KG1 (cell line): ENCODE measurements around the gene SLC35G4.
"Not testable (repeated sequence)": the region's sequence is repeated elsewhere in the genome, so short reads cannot be mapped to it uniquely, and the experiment has no call there.

Experiments
- DNase-seq: peaks from one replicate; lab custom pipeline; 2025; lab: John Stamatoyannopoulos, UW

SLC35G4 gene

DNA sequence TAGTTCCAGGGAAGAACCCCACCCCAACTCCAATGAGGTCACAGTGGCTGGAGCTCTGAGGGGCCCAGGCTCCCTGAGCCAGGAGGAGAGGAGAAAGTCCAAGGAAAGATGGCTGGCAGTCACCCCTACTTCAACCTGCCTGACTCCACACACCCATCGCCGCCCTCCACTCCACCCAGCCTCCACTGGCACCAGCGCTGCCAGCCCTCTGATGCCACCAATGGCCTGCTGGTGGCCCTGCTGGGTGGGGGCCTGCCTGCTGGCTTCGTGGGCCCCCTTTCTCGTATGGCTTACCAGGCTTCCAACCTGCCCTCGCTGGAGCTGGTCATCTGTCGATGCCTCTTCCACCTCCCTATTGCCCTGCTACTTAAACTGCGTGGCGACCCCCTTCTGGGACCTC is at the start of gene SLC35G4:
Gene SLC35G4 (plus strand): TSS at position 109 of the 400 bp plus-strand sequence. CDS start 0 bp downstream, at position 109.
- DNase-seq, result not testable (repeated sequence)

- no peak for DNase-seq
These were observed 48.1 kb upstream of the SLC35G4 start for GRCh38 chr18:11561293-11561692.

DNA sequence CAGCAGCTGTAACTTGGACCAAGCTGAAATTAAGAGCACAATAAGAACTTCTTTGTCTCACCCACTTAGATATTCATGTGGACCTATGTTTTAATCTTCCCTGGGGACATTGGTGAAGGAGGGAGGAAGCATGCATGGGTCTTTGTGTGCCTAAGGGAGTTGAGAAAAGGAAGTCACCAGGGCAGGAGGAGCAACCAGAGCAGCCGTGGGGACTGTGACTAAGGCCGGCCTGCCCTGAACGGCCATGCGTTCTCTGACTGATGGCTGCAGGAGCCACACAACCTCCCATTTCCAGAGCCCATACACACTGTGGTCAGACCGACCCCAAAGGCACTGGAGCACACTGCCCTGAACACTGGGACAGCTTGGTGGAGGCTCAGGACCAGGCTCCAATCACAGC is 43.7 kb upstream of the SLC35G4 start:
- DNase-seq, result no peak

DNA sequence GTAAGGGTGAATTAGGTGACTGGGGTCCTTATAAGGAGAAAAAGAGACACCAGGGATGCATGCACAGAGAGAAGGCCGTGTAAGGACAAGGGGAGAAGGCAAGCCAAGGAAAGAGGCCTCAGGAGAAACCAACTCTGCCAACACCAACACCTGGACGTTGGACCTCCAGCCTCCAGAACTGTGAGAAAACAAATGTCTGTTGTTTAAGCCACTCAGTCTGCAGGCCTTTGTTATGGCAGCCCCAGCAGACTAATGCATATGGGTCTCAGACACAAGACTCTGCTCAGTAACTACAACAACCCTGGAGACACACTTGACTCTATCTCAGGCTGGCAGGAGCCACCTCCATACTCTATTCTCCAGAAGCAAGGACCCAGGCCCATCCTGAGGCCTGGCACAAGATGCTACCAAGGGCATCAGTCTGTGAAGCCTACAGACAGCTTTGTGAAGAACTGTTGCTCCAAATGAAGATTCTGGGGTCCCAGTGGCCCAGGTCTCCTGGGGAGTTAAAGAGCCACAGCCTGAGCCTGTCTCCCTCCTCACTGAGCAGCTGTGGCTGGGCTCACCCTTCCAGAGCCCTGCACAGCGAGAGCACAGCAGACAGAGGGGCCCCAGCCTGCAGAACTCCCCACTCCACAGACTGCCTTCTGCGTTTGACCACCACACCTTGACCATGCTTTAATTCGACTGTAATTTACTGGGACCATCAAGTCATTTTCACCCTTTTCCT is 43.0 kb upstream of the SLC35G4 start:
- DNase-seq, result no peak

- no peak for DNase-seq
These were observed 42.0 kb upstream of the SLC35G4 start for GRCh38 chr18:11567396-11567795.

DNA sequence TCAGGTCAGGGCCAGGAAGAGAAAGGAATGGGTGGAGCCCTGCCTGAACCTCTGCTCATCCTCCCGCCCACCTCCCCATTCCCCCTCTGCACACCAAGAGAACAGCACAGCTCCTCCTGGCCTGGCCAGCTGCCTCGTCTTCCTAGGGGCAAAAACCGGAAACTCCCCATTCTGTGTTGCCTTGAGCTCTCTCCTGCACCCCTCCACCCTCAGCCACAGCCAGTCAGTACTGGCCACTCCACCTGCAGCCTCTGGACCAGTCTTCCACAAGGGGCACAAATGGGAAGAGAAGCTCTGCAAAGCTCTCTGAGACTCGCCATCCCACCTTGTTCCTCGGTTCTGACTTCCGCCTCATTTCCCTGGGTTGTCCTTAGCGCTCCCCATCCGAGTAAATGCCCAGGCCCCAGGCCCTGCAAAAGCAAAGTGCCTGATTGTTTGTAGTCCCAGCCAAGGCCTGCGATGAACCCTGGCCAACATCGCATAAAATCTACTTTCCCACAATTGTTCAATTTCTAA is 39.3 kb upstream of the SLC35G4 start:
- DNase-seq, result no peak

- DNase-seq, result no peak
These were observed 38.5 kb upstream of the SLC35G4 start for GRCh38 chr18:11570769-11571412.

DNA sequence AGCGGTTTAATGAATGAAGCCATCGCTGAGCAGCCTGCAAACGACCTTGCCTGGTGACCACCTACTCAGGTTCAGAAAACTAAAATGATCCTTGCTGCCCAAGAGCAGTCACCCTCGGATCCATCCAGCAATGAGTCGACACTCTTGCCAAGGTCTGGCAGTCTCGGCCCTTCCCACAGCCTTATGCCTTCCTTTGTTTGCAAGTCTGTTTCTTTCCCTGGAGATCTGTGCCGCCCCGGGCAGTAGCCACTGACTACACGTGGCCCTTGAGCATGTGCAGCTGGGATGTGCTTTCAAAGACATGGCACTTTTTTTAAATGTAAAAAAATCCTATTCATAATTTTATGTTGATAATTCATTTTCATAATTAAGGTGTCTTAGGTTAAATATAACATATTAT is 37.2 kb upstream of the SLC35G4 start:
- DNase-seq, result no peak

DNA sequence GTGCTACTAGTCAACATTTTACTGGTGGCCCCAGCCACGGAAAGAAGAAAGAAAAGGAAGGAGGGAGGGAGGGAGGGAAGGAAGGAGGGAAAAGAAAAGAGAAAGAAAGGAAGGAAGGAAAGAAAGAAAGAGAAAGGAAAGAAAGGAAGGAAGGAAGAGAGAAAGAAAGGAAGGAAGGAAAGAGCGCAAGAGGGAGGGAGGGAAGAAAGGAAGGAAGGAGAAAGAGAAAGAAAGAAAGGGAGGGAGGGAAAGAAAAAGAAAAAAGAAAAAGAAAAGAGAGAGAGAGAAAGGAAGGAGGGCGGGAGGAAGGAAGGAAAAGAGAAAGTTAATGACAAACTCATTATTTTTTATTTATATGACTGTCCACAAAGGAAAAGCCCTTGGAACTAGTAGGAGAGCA is 34.9 kb upstream of the SLC35G4 start:
- no peak for DNase-seq

GRCh38 chr18:11577271-11578112 is 31.9 kb upstream of the SLC35G4 start:
- DNase-seq, result no peak

DNA sequence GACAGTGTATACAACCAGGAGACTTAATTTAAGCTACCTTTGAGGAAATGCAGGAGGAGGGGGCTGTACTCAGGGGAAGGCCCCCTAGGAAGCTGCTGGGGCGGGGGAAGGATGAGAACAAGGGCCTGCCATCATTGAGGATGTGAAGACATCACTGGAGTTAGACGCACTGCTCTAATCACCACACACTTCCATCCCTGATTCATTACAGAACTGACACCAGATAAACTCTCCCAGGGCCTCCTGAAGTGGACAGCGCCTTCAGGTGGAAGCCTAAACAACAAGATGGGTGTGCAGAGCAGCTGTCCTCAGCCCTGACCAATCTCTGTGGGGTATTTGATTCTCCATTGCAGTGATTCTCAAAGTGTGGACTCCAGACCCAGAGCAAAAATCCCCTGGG is 30.6 kb upstream of the SLC35G4 start:
- DNase-seq, result no peak

DNA sequence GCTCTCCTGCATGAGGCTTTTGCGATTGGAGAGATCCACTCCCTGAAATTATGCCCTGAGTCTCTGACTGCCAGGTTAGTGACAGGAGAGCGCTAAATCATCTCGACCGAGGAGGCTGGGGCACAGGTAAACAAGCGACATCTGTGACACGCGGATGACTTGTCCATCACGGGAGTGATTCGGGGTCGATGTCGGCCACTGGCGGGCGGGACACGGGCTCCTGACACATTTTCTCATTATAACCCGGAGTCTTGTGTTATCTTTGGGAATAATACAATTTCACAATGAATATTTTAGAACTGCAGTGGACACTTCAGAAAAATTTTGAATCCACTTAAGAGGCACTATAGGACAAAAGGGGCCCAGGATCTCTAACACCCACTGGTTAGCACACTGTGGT is 29.5 kb upstream of the SLC35G4 start:
- no peak for DNase-seq

GRCh38 chr18:11581286-11581685 is 28.1 kb upstream of the SLC35G4 start:
- DNase-seq, result no peak

GRCh38 chr18:11585596-11585995 is 23.8 kb upstream of the SLC35G4 start:
- DNase-seq, result no peak

DNA sequence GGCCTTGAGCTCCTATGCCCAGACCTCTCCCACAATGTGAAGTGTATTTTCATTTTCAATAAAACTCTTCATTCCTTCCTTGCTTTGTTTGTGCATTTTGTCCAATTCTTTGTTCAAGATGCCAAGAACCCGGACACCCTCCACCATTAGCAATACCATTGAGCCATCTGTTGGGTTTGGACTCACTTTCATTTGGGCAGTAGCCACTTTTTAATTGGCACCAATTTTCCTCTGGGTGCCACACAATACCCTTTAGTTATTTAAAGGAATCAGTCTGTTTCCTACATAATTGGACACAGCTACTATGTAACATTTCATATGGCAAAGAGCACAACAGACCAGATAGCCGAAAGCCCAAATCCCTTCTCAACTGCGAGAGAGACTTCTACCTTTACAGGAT is 22.5 kb upstream of the SLC35G4 start:
- DNase-seq, result no peak

- DNase-seq, result no peak
These were observed 22.0 kb upstream of the SLC35G4 start for GRCh38 chr18:11587432-11587831.

DNA sequence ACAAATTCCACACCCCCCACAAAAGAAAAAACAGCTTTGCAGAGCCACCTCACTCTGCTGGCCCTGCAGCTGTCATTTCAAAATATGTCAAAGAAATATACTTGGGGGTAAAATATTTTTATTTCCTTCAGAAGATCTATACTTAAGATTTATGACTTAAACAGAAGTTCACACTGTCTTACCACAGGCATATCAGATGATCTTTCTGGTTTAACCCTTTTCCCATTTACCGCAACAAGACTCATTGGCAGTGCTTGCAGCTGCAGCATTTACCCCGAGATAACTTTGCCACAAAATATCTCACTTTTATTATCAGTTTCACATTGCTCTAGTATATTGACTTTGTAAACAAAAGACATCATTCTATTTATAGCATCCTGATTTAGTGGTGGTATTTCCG is 21.6 kb upstream of the SLC35G4 start:
- DNase-seq, result no peak

DNA sequence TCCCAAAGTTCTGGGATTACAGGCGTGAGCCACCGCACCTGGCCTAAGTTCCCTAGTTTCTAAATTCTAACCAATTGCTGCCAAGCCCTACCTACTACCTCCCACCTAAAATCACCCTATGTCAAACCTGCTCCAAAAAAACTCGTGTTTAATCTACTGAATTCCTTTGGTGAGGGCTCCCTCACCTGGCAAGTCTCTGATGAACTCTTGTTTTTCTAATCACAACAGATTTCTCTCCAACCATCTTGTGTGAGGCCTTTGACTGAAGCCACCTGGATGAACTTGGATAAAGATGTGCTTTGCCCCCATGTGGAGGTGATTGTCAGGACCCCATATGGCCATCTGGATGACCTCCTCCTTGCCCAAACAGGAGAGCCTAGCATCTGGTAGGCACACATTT is 17.4 kb upstream of the SLC35G4 start:
- no peak for DNase-seq

DNA sequence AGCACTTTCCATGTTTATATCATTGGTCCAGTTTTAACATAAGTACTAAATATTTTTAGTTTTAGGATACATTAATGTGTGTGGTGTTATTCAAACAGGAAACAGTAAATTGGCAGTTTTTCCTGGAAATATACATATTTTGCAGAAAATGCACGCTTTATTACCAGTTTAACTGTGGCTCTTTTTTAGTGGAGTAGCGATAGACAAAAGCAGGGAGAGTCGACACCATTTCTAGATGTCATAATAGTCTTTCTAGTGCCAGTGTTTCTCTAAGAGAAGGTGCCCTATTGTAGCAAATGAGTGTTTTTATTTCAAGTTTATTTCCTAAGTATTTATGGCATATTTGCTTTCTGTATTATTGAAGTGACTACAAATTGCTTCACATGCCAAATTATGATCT is 9.1 kb upstream of the SLC35G4 start:
- no peak for DNase-seq

DNA sequence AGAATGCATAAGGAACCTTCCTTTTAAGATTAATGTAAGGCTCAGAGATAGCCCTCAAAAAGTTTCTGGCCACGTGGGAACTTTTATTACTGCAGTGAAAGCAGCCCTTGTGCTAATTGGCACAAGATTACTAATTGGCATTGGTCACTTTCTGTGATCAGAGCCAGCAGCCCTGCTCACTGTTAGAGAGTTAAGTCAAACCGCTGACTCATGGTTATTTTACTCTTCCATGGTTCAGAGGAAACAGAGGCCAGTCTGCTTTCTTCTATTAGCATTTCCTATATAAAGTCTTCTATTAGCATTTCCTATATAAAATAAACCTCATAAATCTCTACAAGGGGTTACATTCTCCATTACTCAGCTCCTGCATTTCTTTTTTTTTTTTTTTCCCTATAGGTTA is 1.5 kb upstream of the SLC35G4 start:
- no peak for DNase-seq

DNA sequence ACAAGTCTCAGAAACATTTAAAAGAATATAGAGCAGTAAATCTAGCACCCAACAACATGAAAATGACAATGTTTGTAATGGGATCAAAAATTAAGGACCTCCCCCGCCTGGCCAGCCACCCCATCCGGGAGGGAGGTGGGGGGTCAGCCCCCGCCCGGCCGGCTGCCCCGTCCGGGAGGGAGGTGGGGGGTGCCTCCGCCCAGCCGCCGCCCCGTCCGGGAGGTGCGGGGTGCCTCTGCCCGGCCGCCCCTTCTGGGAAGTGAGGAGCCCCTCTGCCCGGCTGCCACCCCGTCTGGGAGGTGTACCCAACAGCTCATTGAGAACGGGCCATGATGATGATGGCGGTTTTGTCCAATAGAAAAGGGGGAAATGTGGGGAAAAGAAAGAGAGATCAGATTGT is 778 bp upstream of the SLC35G4 start:
- DNase-seq, result not testable (repeated sequence)

DNA sequence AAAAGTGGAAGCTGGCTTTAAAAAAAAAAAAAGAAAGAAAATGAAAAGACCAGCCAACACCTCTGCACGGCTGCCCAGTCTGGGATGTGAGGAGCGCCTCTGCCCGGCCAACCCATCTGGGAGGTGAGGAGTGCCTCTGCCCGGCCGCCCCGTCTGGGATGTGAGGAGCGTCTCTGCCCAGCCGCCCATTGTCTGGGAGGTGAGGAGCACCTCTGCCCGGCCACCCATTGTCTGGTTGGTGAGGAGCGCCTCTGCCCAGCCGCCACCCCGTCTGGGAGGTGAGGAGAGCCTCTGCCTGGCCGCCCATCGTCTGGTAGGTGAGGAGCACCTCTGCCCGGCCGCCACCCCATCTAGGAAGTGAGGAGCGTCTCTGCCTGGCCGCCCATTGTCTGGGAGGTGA is 3.7 kb downstream of the SLC35G4 start:
- not testable (repeated sequence) for DNase-seq

- DNase-seq, result not testable (repeated sequence)
These were observed 4.2 kb downstream of the SLC35G4 start for GRCh38 chr18:11613611-11614010.
